Spleen (tissue), 7 donors: Measurements from ENCODE around the gene ZNRF4.

Source experiments
- POLR2A ChIP-seq, 3 donors: fragments of 450-650 bp; IDR thresholded peaks; one replicate each; pipeline ENCODE4 v1.5.1; 2017; ENCODE audit warnings: antibody characterized with exemption in 3 of 3, mild to moderate bottlenecking in 1 of 3
- POLR2AphosphoS5 ChIP-seq, 3 donors: sonication (generic); formaldehyde crosslinking; IDR thresholded peaks; one replicate each; pipeline ENCODE4 v1.5.1; 2017; ENCODE audit warnings: antibody characterized with exemption in 3 of 3
- TF ChIP-seq, protein P1 (sequence below), 11 experiments: fragments of 200-600 bp in 7 of 11; fragments of 450-650 bp in 4 of 11; sonication (generic) in 4 of 11; IDR thresholded peaks in 8 of 11; conservative IDR thresholded peaks in 3 of 11; 1 replicate in 7 of 11; 2 replicates in 4 of 11; pipeline versions ENCODE4 v1.4.0 to v1.8.0; 2016 to 2021; ENCODE audit warnings: antibody characterized with exemption in 11 of 11, inconsistent platforms in 4 of 11, mild to moderate bottlenecking in 1 of 11
- donor health status: DM: no; HTN: no; CAD: no; lungs with moderate emphysema.
- donor health status: DM: no; HTN: no; CAD: no.
- donor health status: DM: no; HTN: no; CAD: no.

DNA sequence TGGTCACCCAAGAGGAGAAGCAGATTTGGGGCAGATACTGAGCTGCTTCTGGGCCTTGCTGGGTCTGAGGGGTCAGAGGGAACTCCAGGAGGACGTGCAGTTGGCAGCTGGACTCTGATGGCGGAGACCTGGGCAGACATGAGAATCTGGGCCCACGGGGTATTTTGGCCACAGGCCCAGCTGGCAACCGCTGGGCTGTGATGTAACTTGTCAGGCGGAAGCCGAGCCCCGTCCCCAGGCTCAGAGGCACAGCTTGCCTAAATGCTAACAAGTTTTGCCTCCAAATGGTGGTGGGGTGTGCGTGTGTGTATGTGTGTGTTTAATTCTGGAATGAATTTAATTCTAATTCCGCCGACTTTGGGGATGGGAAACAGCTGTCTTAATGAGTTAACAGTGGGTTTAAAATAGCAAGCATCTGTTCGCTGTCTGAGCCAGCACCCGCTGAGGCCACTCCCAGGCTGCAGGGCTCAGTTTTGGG is 11.6 kb downstream of the ZNRF4 start:
- TF ChIP-seq, protein P1, sequence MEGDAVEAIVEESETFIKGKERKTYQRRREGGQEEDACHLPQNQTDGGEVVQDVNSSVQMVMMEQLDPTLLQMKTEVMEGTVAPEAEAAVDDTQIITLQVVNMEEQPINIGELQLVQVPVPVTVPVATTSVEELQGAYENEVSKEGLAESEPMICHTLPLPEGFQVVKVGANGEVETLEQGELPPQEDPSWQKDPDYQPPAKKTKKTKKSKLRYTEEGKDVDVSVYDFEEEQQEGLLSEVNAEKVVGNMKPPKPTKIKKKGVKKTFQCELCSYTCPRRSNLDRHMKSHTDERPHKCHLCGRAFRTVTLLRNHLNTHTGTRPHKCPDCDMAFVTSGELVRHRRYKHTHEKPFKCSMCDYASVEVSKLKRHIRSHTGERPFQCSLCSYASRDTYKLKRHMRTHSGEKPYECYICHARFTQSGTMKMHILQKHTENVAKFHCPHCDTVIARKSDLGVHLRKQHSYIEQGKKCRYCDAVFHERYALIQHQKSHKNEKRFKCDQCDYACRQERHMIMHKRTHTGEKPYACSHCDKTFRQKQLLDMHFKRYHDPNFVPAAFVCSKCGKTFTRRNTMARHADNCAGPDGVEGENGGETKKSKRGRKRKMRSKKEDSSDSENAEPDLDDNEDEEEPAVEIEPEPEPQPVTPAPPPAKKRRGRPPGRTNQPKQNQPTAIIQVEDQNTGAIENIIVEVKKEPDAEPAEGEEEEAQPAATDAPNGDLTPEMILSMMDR (IDR thresholded peaks at IDR 0.05 in 8 of 11, conservative IDR thresholded peaks at IDR 0.05 in 3 of 11), result no peak
- no peak for TF ChIP-seq POLR2AphosphoS5 (IDR thresholded peaks at IDR 0.05)
- TF ChIP-seq POLR2A (IDR thresholded peaks at IDR 0.05), result no peak
